Breast epithelium (tissue), 4 donors: ENCODE measurements around the gene AOAH. TPM values are rescaled to one million over a fixed set of nuclear protein-coding genes. Genes with fewer than 3 reads are reported as not detected.

Experiments
- DNase-seq, 2 donors: peaks; one replicate each; pipeline ENCODE4 v3.0.0-alpha.2; 2019; ENCODE audit warnings: low spot score in 2 of 2
- H3K27ac ChIP-seq, 2 donors: fragments of 200-600 bp; sonication (generic) in 1 of 2; one replicate each; pipeline ENCODE4 v1.5.1; 2016 to 2019; ENCODE audit warnings: mild to moderate bottlenecking in 1 of 2
- H3K27me3 ChIP-seq, 2 donors: fragments of 200-600 bp; sonication (generic) in 1 of 2; one replicate each; pipeline versions ENCODE4 v1.5.1 to v1.6.0; 2017 to 2019; ENCODE audit warnings: control low read depth in 1 of 2, mild to moderate bottlenecking in 1 of 2
- H3K36me3 ChIP-seq: fragments of 200-600 bp; one replicate; pipeline ENCODE4 v1.5.1; 2019
- H3K4me1 ChIP-seq, 2 donors: fragments of 200-600 bp; sonication (generic); one replicate each; pipeline ENCODE4 v1.5.1; 2016 to 2019; ENCODE audit warnings: control low read depth in 1 of 2
- H3K4me3 ChIP-seq, 3 donors: fragments of 200-600 bp; sonication (generic); 1 replicate in 2 of 3; 2 replicates in 1 of 3; pipeline ENCODE4 v1.5.1; 2016 to 2019; ENCODE audit warnings: mild to moderate bottlenecking in 3 of 3, moderate library complexity in 2 of 3
- H3K9me3 ChIP-seq, 2 donors: fragments of 200-600 bp; sonication (generic) in 1 of 2; one replicate each; pipeline ENCODE4 v1.5.1; 2016 to 2019; ENCODE audit warnings: control low read depth in 1 of 2
- CTCF ChIP-seq, 3 donors: fragments of 450-650 bp; IDR thresholded peaks; one replicate each; pipeline ENCODE4 v1.5.1; 2016 to 2017; ENCODE audit warnings: antibody characterized with exemption in 3 of 3, mild to moderate bottlenecking in 3 of 3, moderate library complexity in 3 of 3
- POLR2A ChIP-seq: fragments of 450-650 bp; IDR thresholded peaks from one replicate; pipeline ENCODE4 v1.6.1; 2016; ENCODE audit warnings: antibody characterized with exemption, mild to moderate bottlenecking, moderate library complexity
- POLR2AphosphoS5 ChIP-seq, 3 donors: sonication (generic); formaldehyde crosslinking; IDR thresholded peaks; one replicate each; pipeline ENCODE4 v1.6.1; 2017; ENCODE audit warnings: antibody characterized with exemption in 3 of 3
- intact Hi-C: fragments of 100-400 bp; cut with DNase I; formaldehyde crosslinking; loops from one replicate; pipeline ENCODE4 v1.15.1; 2023; ENCODE audit warnings: low total_unique reads
- total RNA-seq, 3 donors: library from RNA; depleted of rRNA; stranded (reverse); fragments of >200 nt; gene quantifications; one replicate each; pipeline ENCODE4 v1.1.0, GENCODE V29; 2016

AOAH gene
- total RNA-seq, 3 donors from 2014 or later = 4.6 to 13.3 (median 10.8) TPM

- Histone ChIP-seq H3K36me3 (no peaks in the 10 kb centered on the region), H3K27ac (no peak overlapping the region), H3K9me3 (no peaks in the 10 kb centered on the region), H3K4me1 (no peaks in the 10 kb centered on the region), H3K27me3 (no peaks in the 10 kb centered on the region), H3K4me3 (no peak overlapping the region)
- intact Hi-C loops = no loop called here
- no peak for DNase-seq
- TF ChIP-seq POLR2AphosphoS5 (IDR thresholded peaks at IDR 0.05) (no peak), POLR2A (no peak), CTCF (IDR thresholded peaks at IDR 0.05) (no peak)
These were observed 32.3 kb downstream of the AOAH start for GRCh38 chr7:36691983-36692382.

GRCh38 chr7:36690514-36691187, 33.6 kb downstream of the AOAH start:
- Histone ChIP-seq H3K4me3 (no peak overlapping the region), H3K27ac (no peak overlapping the region), H3K9me3 (no peaks in the 10 kb centered on the region), H3K4me1 (no peaks in the 10 kb centered on the region), H3K27me3 (no peaks in the 10 kb centered on the region), H3K36me3 (no peaks in the 10 kb centered on the region)
- no peak for TF ChIP-seq POLR2A
- TF ChIP-seq POLR2AphosphoS5 (IDR thresholded peaks at IDR 0.05) = no peak
- no peak for TF ChIP-seq CTCF (IDR thresholded peaks at IDR 0.05)
- intact Hi-C loops = no loop called here
- no peak for DNase-seq

- Histone ChIP-seq H3K36me3 (no peaks in the 10 kb centered on the region), H3K9me3 (no peaks in the 10 kb centered on the region), H3K27me3 (no peaks in the 10 kb centered on the region), H3K4me1 (no peaks in the 10 kb centered on the region), H3K4me3 (no peak overlapping the region), H3K27ac (no peak overlapping the region)
- intact Hi-C loops = no loop called here
- TF ChIP-seq POLR2AphosphoS5 (IDR thresholded peaks at IDR 0.05) (no peak), CTCF (IDR thresholded peaks at IDR 0.05) (no peak), POLR2A (no peak)
- DNase-seq = no peak
These were observed 34.3 kb downstream of the AOAH start for GRCh38 chr7:36690041-36690440.

GRCh38 chr7:36686499-36686898, 37.8 kb downstream of the AOAH start:
- no peak overlapping the region for H3K4me3 ChIP-seq
- TF ChIP-seq POLR2A (no peak), CTCF (IDR thresholded peaks at IDR 0.05) (no peak), POLR2AphosphoS5 (IDR thresholded peaks at IDR 0.05) (no peak)
- no peaks in the 10 kb centered on the region for H3K27me3 ChIP-seq
- intact Hi-C loops = no loop called here
- DNase-seq = no peak
- H3K9me3 ChIP-seq = no peaks in the 10 kb centered on the region
- H3K4me1 ChIP-seq = no peaks in the 10 kb centered on the region
- H3K36me3 ChIP-seq = no peaks in the 10 kb centered on the region
- H3K27ac ChIP-seq = no peak overlapping the region

GRCh38 chr7:36684954-36685353, 39.3 kb downstream of the AOAH start:
- Histone ChIP-seq H3K4me1 (no peaks in the 10 kb centered on the region), H3K36me3 (no peaks in the 10 kb centered on the region), H3K9me3 (no peaks in the 10 kb centered on the region), H3K27ac (no peak overlapping the region), H3K4me3 (no peak overlapping the region), H3K27me3 (no peaks in the 10 kb centered on the region)
- intact Hi-C loops = no loop called here
- no peak for DNase-seq
- no peak for TF ChIP-seq POLR2AphosphoS5 (IDR thresholded peaks at IDR 0.05)
